ENCODE data around the gene TPRG1. TPM values are rescaled to one million over a fixed set of nuclear protein-coding genes. Genes with fewer than 3 reads are reported as not detected.
A peak's percentile ranks its signal among the peaks of the same experiment; 100 is the strongest.

TPRG1 gene
- 0.24 and 0.27 TPM in 2 replicates for total RNA-seq (2014; rRNA removed; shearing (Covaris generic))
- 0.85 and 1.2 TPM in 2 replicates for polyA plus RNA-seq (2015; cell fraction: cytosol; rRNA removed)
- 0.12 and 0.26 TPM in 2 replicates for polyA plus RNA-seq (2015; cell fraction: nucleus; rRNA removed)

- DNase-seq (ENCODE audit: low read depth) = no peak
These were observed at the start of gene TPRG1 for GRCh38 chr3:189171707-189172106. TPRG1 (plus strand) TSS chr3:189171971; CDS start chr3:189207385, 35,414 bp downstream.

GRCh38 chr3:189122110-189122509 is 49.7 kb upstream of the TPRG1 start:
- no peak for DNase-seq (ENCODE audit: low read depth)

- DNase-seq (ENCODE audit: low read depth) = no peak
These were observed 49.1 kb upstream of the TPRG1 start for GRCh38 chr3:189122526-189123205.

- DNase-seq (ENCODE audit: low read depth) = no peak
These were observed 48.0 kb upstream of the TPRG1 start for GRCh38 chr3:189123595-189124387.

- DNase-seq (ENCODE audit: low read depth) = peak; percentile 95
These were observed 39.5 kb upstream of the TPRG1 start for GRCh38 chr3:189132231-189132671.

- DNase-seq (ENCODE audit: low read depth) = no peak
These were observed 38.9 kb upstream of the TPRG1 start for GRCh38 chr3:189132839-189133238.

GRCh38 chr3:189133768-189134167 is 38.0 kb upstream of the TPRG1 start:
- no peak for DNase-seq (ENCODE audit: low read depth)

GRCh38 chr3:189137416-189137815 is 34.4 kb upstream of the TPRG1 start:
- DNase-seq (ENCODE audit: low read depth) = no peak

- no peak for DNase-seq (ENCODE audit: low read depth)
These were observed 32.7 kb upstream of the TPRG1 start for GRCh38 chr3:189138901-189139610.

- no peak for DNase-seq (ENCODE audit: low read depth)
These were observed 32.2 kb upstream of the TPRG1 start for GRCh38 chr3:189139611-189139940.

GRCh38 chr3:189142527-189142926 is 29.2 kb upstream of the TPRG1 start:
- DNase-seq (ENCODE audit: low read depth) = no peak

GRCh38 chr3:189143321-189143720 is 28.4 kb upstream of the TPRG1 start:
- DNase-seq (ENCODE audit: low read depth) = peak; percentile 37

GRCh38 chr3:189143771-189144170 is 28.0 kb upstream of the TPRG1 start:
- DNase-seq (ENCODE audit: low read depth) = no peak

GRCh38 chr3:189144645-189145044 is 27.1 kb upstream of the TPRG1 start:
- peak; percentile 51 for DNase-seq (ENCODE audit: low read depth)

GRCh38 chr3:189146848-189147247 is 24.9 kb upstream of the TPRG1 start:
- DNase-seq (ENCODE audit: low read depth) = peak; percentile 75

GRCh38 chr3:189148081-189148507 is 23.7 kb upstream of the TPRG1 start:
- peak; percentile 73 for DNase-seq (ENCODE audit: low read depth)

GRCh38 chr3:189149203-189149602 is 22.6 kb upstream of the TPRG1 start:
- DNase-seq (ENCODE audit: low read depth) = no peak

- DNase-seq (ENCODE audit: low read depth) = no peak
These were observed 14.4 kb upstream of the TPRG1 start for GRCh38 chr3:189157232-189158007.

- DNase-seq (ENCODE audit: low read depth) = no peak
These were observed 13.7 kb upstream of the TPRG1 start for GRCh38 chr3:189158034-189158433.

GRCh38 chr3:189160519-189161309 is 11.1 kb upstream of the TPRG1 start:
- no peak for DNase-seq (ENCODE audit: low read depth)

Measured in HT1080 (cell line).